ENCODE results near the gene TRUB2. TPM values are rescaled to one million over a fixed set of nuclear protein-coding genes. Genes with fewer than 3 reads are reported as not detected.

Gene TRUB2
- total and polyA plus RNA-seq, 2 of the 13 experiments (the other 11 are each of a cell fraction or from before 2014, with no cell fraction given): 22.3 to 41.2 TPM

DNA sequence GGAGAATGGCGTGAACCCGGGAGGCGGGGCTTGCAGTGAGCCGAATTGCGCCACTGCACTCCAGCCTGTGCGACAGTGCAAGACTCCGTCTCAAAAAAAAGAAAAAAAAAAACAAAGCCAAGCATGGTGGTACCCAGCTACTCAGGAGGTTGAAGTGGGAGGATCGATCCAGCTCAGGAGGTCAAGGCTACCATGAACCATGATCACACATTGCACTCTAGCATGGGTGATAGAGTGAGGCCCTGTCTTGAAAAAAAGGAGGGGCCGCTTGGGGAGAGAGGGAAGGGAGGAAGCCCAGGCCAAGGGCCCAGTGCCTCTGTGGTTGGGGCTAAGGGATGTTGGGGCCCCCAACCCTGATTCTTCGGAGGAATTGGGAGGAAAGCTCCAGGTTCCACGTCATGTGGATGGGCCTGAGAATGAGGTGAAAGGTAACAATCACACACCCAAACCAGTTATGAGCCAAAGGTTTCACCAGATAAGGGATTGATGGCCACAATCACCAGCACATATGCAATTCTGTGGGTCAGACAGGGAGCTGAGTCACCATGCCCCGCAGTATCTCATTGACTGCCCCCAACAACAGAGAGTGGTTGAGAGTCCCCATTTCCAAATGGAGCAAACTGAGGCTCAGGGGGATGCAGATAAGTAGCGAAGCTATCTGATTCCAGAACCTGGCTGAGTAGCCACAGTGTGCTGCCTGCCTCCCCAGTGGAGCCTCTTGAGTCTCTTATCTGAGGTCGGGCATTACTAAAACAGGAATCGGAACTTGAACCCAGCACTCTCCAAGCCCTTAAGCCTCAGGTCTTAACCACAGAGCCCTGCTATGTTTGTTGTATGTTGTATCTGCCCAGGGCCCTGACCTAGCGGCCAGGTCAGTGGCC is 25.7 kb downstream of the TRUB2 start (continued):
- TF ChIP-seq, protein P1, sequence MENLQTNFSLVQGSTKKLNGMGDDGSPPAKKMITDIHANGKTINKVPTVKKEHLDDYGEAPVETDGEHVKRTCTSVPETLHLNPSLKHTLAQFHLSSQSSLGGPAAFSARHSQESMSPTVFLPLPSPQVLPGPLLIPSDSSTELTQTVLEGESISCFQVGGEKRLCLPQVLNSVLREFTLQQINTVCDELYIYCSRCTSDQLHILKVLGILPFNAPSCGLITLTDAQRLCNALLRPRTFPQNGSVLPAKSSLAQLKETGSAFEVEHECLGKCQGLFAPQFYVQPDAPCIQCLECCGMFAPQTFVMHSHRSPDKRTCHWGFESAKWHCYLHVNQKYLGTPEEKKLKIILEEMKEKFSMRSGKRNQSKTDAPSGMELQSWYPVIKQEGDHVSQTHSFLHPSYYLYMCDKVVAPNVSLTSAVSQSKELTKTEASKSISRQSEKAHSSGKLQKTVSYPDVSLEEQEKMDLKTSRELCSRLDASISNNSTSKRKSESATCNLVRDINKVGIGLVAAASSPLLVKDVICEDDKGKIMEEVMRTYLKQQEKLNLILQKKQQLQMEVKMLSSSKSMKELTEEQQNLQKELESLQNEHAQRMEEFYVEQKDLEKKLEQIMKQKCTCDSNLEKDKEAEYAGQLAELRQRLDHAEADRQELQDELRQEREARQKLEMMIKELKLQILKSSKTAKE (CRISPR knock-in tag; IDR thresholded peaks at IDR 0.05; ENCODE audit: borderline replicate concordance): no peak
- peak; percentile 27; the same call in 1 of the 2 replicates for TF ChIP-seq SSRP1 (CRISPR knock-in tag; IDR thresholded peaks at IDR 0.05)
- no peak for TF ChIP-seq ZFAT (CRISPR knock-in tag; conservative IDR thresholded peaks at IDR 0.05)
- TF ChIP-seq IKZF1 (IDR thresholded peaks at IDR 0.05): no peak
- TF ChIP-seq, protein P2, sequence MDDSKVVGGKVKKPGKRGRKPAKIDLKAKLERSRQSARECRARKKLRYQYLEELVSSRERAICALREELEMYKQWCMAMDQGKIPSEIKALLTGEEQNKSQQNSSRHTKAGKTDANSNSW (CRISPR knock-in tag; IDR thresholded peaks at IDR 0.05; ENCODE audit: borderline replicate concordance): no peak
- TF ChIP-seq MYC (CRISPR knock-in tag; IDR thresholded peaks at IDR 0.05; ENCODE audit: borderline replicate concordance): peak; percentile 31; the same call in 1 of the 2 replicates
- TF ChIP-seq HNRNPL (IDR thresholded peaks at IDR 0.05; ENCODE audit: low read depth, low read length): no peak
- peak; percentile 45 for TF ChIP-seq ASH2L (IDR thresholded peaks at IDR 0.05; ENCODE audit: insufficient read length, low read depth, low read length)
- TF ChIP-seq, protein P3, sequence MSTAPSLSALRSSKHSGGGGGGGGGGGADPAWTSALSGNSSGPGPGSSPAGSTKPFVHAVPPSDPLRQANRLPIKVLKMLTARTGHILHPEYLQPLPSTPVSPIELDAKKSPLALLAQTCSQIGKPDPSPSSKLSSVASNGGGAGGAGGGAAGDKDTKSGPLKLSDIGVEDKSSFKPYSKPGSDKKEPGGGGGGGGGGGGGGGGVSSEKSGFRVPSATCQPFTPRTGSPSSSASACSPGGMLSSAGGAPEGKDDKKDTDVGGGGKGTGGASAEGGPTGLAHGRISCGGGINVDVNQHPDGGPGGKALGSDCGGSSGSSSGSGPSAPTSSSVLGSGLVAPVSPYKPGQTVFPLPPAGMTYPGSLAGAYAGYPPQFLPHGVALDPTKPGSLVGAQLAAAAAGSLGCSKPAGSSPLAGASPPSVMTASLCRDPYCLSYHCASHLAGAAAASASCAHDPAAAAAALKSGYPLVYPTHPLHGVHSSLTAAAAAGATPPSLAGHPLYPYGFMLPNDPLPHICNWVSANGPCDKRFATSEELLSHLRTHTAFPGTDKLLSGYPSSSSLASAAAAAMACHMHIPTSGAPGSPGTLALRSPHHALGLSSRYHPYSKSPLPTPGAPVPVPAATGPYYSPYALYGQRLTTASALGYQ (CRISPR knock-in tag; IDR thresholded peaks at IDR 0.05): no peak
- TF ChIP-seq PHB2 (IDR thresholded peaks at IDR 0.05; ENCODE audit: partially characterized antibody): no peak
- no peak for TF ChIP-seq FOSL1 (CRISPR knock-in tag; IDR thresholded peaks at IDR 0.05; ENCODE audit: borderline replicate concordance)
- TF ChIP-seq, protein P4, sequence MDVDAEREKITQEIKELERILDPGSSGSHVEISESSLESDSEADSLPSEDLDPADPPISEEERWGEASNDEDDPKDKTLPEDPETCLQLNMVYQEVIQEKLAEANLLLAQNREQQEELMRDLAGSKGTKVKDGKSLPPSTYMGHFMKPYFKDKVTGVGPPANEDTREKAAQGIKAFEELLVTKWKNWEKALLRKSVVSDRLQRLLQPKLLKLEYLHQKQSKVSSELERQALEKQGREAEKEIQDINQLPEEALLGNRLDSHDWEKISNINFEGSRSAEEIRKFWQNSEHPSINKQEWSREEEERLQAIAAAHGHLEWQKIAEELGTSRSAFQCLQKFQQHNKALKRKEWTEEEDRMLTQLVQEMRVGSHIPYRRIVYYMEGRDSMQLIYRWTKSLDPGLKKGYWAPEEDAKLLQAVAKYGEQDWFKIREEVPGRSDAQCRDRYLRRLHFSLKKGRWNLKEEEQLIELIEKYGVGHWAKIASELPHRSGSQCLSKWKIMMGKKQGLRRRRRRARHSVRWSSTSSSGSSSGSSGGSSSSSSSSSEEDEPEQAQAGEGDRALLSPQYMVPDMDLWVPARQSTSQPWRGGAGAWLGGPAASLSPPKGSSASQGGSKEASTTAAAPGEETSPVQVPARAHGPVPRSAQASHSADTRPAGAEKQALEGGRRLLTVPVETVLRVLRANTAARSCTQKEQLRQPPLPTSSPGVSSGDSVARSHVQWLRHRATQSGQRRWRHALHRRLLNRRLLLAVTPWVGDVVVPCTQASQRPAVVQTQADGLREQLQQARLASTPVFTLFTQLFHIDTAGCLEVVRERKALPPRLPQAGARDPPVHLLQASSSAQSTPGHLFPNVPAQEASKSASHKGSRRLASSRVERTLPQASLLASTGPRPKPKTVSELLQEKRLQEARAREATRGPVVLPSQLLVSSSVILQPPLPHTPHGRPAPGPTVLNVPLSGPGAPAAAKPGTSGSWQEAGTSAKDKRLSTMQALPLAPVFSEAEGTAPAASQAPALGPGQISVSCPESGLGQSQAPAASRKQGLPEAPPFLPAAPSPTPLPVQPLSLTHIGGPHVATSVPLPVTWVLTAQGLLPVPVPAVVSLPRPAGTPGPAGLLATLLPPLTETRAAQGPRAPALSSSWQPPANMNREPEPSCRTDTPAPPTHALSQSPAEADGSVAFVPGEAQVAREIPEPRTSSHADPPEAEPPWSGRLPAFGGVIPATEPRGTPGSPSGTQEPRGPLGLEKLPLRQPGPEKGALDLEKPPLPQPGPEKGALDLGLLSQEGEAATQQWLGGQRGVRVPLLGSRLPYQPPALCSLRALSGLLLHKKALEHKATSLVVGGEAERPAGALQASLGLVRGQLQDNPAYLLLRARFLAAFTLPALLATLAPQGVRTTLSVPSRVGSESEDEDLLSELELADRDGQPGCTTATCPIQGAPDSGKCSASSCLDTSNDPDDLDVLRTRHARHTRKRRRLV (CRISPR knock-in tag; IDR thresholded peaks at IDR 0.05): no peak
- 0 out of 2 replicates have a peak, but pooled peaks have one; percentile 11 for TF ChIP-seq MED1 (CRISPR knock-in tag; IDR thresholded peaks at IDR 0.05)
- TF ChIP-seq, protein P5, sequence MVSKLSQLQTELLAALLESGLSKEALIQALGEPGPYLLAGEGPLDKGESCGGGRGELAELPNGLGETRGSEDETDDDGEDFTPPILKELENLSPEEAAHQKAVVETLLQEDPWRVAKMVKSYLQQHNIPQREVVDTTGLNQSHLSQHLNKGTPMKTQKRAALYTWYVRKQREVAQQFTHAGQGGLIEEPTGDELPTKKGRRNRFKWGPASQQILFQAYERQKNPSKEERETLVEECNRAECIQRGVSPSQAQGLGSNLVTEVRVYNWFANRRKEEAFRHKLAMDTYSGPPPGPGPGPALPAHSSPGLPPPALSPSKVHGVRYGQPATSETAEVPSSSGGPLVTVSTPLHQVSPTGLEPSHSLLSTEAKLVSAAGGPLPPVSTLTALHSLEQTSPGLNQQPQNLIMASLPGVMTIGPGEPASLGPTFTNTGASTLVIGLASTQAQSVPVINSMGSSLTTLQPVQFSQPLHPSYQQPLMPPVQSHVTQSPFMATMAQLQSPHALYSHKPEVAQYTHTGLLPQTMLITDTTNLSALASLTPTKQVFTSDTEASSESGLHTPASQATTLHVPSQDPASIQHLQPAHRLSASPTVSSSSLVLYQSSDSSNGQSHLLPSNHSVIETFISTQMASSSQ (IDR thresholded peaks at IDR 0.05; ENCODE audit: low read depth): no peak
- TF ChIP-seq, protein P5 (CRISPR knock-in tag; IDR thresholded peaks at IDR 0.05; ENCODE audit: borderline replicate concordance): no peak
